SKM-1 treated with dmso at 0.1 percent for 144 hours (cell line): ENCODE measurements around the gene SRC.

ENCODE experiments used
- DNase-seq: peaks from one replicate; lab custom pipeline; 2025; ENCODE audit not compliant: unreplicated experiment; lab: John Stamatoyannopoulos, UW

Gene SRC

GRCh38 chr20:37446286-37447032, 100.5 kb downstream of the SRC start:
- no peak for DNase-seq

GRCh38 chr20:37447688-37448087, 101.7 kb downstream of the SRC start:
- no peak for DNase-seq

GRCh38 chr20:37449276-37449675, 103.3 kb downstream of the SRC start:
- no peak for DNase-seq

- no peak for DNase-seq
These were observed 104.4 kb downstream of the SRC start for GRCh38 chr20:37450344-37450743.

GRCh38 chr20:37451616-37452015, 105.7 kb downstream of the SRC start:
- no peak for DNase-seq

- DNase-seq: no peak
These were observed 106.3 kb downstream of the SRC start for GRCh38 chr20:37452236-37452635.

- no peak for DNase-seq
These were observed 107.3 kb downstream of the SRC start for GRCh38 chr20:37453288-37453687.

GRCh38 chr20:37453836-37454235, 107.9 kb downstream of the SRC start:
- no peak for DNase-seq

- no peak for DNase-seq
These were observed 108.9 kb downstream of the SRC start for GRCh38 chr20:37454636-37455385.
